ENCODE data around the gene IMMP2L. TPM values are rescaled to one million over a fixed set of nuclear protein-coding genes. Genes with fewer than 3 reads are reported as not detected.

IMMP2L gene
- total RNA-seq, 1 donor = 19.9 TPM

GRCh38 chr7:111438369-111439289 is 123.7 kb downstream of the IMMP2L start:
- Histone ChIP-seq H2AFZ (ENCODE audit: low read length) (peak overlapping the region; percentile 0), H3K9me3 (ENCODE audit: low read depth, low read length) (no peaks in the 10 kb centered on the region), H3K27me3 (ENCODE audit: insufficient read depth, low read length) (no peaks in the 10 kb centered on the region), H3K79me2 (ENCODE audit: insufficient read depth, low read length) (no peaks in the 10 kb centered on the region), H3K27ac (ENCODE audit: low read depth, low read length) (peak overlapping the region; percentile 66), H3K4me1 (ENCODE audit: insufficient read depth, low read length) (peaks cover 25% of the 10 kb centered on the region), H4K20me1 (ENCODE audit: insufficient read depth, low read length) (no peaks in the 10 kb centered on the region), H3K4me2 (ENCODE audit: insufficient read depth, low read length) (peak overlapping the region; percentile 53), H3K4me3 (ENCODE audit: insufficient read depth, low read length) (peak overlapping the region; percentile 10), H3K36me3 (ENCODE audit: insufficient read depth, low read length) (no peaks in the 10 kb centered on the region)
- TF ChIP-seq, protein P1, sequence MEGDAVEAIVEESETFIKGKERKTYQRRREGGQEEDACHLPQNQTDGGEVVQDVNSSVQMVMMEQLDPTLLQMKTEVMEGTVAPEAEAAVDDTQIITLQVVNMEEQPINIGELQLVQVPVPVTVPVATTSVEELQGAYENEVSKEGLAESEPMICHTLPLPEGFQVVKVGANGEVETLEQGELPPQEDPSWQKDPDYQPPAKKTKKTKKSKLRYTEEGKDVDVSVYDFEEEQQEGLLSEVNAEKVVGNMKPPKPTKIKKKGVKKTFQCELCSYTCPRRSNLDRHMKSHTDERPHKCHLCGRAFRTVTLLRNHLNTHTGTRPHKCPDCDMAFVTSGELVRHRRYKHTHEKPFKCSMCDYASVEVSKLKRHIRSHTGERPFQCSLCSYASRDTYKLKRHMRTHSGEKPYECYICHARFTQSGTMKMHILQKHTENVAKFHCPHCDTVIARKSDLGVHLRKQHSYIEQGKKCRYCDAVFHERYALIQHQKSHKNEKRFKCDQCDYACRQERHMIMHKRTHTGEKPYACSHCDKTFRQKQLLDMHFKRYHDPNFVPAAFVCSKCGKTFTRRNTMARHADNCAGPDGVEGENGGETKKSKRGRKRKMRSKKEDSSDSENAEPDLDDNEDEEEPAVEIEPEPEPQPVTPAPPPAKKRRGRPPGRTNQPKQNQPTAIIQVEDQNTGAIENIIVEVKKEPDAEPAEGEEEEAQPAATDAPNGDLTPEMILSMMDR (IDR thresholded peaks at IDR 0.05; ENCODE audit: extremely low read depth, low read depth, low read length) = no peak
- peak; percentile 39 for DNase-seq (ENCODE audit: insufficient read length, low spot score, missing footprints)

- H3K36me3 ChIP-seq (ENCODE audit: insufficient read depth, low read length) = no peaks in the 10 kb centered on the region
- H3K4me2 ChIP-seq (ENCODE audit: insufficient read depth, low read length) = peak overlapping the region; percentile 53
- no peak for DNase-seq (ENCODE audit: insufficient read length, low spot score, missing footprints)
- peak overlapping the region; percentile 66 for H3K27ac ChIP-seq (ENCODE audit: low read depth, low read length)
- no peak overlapping the region for H3K4me3 ChIP-seq (ENCODE audit: insufficient read depth, low read length)
- no peaks in the 10 kb centered on the region for H3K27me3 ChIP-seq (ENCODE audit: insufficient read depth, low read length)
- no peaks in the 10 kb centered on the region for H3K9me3 ChIP-seq (ENCODE audit: low read depth, low read length)
- TF ChIP-seq, protein P1 (IDR thresholded peaks at IDR 0.05; ENCODE audit: extremely low read depth, low read depth, low read length) = no peak
- H4K20me1 ChIP-seq (ENCODE audit: insufficient read depth, low read length) = no peaks in the 10 kb centered on the region
- peaks cover 25% of the 10 kb centered on the region for H3K4me1 ChIP-seq (ENCODE audit: insufficient read depth, low read length)
- no peak overlapping the region for H2AFZ ChIP-seq (ENCODE audit: low read length)
- H3K79me2 ChIP-seq (ENCODE audit: insufficient read depth, low read length) = no peaks in the 10 kb centered on the region
These were observed 124.6 kb downstream of the IMMP2L start for GRCh38 chr7:111437736-111438135.

- Histone ChIP-seq H3K4me2 (ENCODE audit: insufficient read depth, low read length) (no peak overlapping the region), H4K20me1 (ENCODE audit: insufficient read depth, low read length) (no peaks in the 10 kb centered on the region), H3K4me1 (ENCODE audit: insufficient read depth, low read length) (peaks cover 25% of the 10 kb centered on the region), H3K27me3 (ENCODE audit: insufficient read depth, low read length) (no peaks in the 10 kb centered on the region), H3K79me2 (ENCODE audit: insufficient read depth, low read length) (no peaks in the 10 kb centered on the region), H3K36me3 (ENCODE audit: insufficient read depth, low read length) (no peaks in the 10 kb centered on the region), H3K4me3 (ENCODE audit: insufficient read depth, low read length) (no peak overlapping the region), H2AFZ (ENCODE audit: low read length) (no peak overlapping the region), H3K27ac (ENCODE audit: low read depth, low read length) (no peak overlapping the region), H3K9me3 (ENCODE audit: low read depth, low read length) (no peaks in the 10 kb centered on the region)
- TF ChIP-seq, protein P1 (IDR thresholded peaks at IDR 0.05; ENCODE audit: extremely low read depth, low read depth, low read length) = no peak
- DNase-seq (ENCODE audit: insufficient read length, low spot score, missing footprints) = no peak
These were observed 125.7 kb downstream of the IMMP2L start for GRCh38 chr7:111436608-111437007.

- Histone ChIP-seq H3K4me1 (ENCODE audit: insufficient read depth, low read length) (peaks cover 9% of the 10 kb centered on the region), H3K4me2 (ENCODE audit: insufficient read depth, low read length) (no peak overlapping the region), H3K27ac (ENCODE audit: low read depth, low read length) (no peak overlapping the region), H3K27me3 (ENCODE audit: insufficient read depth, low read length) (no peaks in the 10 kb centered on the region), H3K9me3 (ENCODE audit: low read depth, low read length) (no peaks in the 10 kb centered on the region), H3K79me2 (ENCODE audit: insufficient read depth, low read length) (no peaks in the 10 kb centered on the region), H3K36me3 (ENCODE audit: insufficient read depth, low read length) (no peaks in the 10 kb centered on the region), H4K20me1 (ENCODE audit: insufficient read depth, low read length) (no peaks in the 10 kb centered on the region), H3K4me3 (ENCODE audit: insufficient read depth, low read length) (no peak overlapping the region), H2AFZ (ENCODE audit: low read length) (no peak overlapping the region)
- TF ChIP-seq, protein P1 (IDR thresholded peaks at IDR 0.05; ENCODE audit: extremely low read depth, low read depth, low read length) = no peak
- no peak for DNase-seq (ENCODE audit: insufficient read length, low spot score, missing footprints)
These were observed 128.9 kb downstream of the IMMP2L start for GRCh38 chr7:111433426-111433825.

Data from osteoblast (primary cell).